HG02840 (cell line): Measurements from ENCODE around the gene SDK2.

Experiments used
- ATAC-seq: cut with Tn5 transposase; IDR thresholded peaks from one replicate; pipeline ENCODE4 v1.9.1; 2021; ENCODE audit warnings: mild to moderate bottlenecking, moderate library complexity, moderate number of reproducible peaks; ENCODE audit not compliant: unreplicated experiment, low FRiP score

Gene SDK2

GRCh38 chr17:73402466-73402865, 241.8 kb downstream of the SDK2 start:
- no peak for ATAC-seq

GRCh38 chr17:73401911-73402310, 242.3 kb downstream of the SDK2 start:
- no peak for ATAC-seq

- no peak for ATAC-seq
Observed at GRCh38 chr17:73400915-73401545, 243.2 kb downstream of the SDK2 start.

- no peak for ATAC-seq
Observed at GRCh38 chr17:73399056-73399455, 245.2 kb downstream of the SDK2 start.

GRCh38 chr17:73397856-73398540, 246.2 kb downstream of the SDK2 start:
- ATAC-seq: no peak

- no peak for ATAC-seq
Observed at GRCh38 chr17:73397278-73397826, 246.9 kb downstream of the SDK2 start.

- no peak for ATAC-seq
Observed at GRCh38 chr17:73396431-73397277, 247.6 kb downstream of the SDK2 start.

GRCh38 chr17:73394512-73395450, 249.5 kb downstream of the SDK2 start:
- ATAC-seq: no peak

- ATAC-seq: no peak
Observed at GRCh38 chr17:73393962-73394361, 250.3 kb downstream of the SDK2 start.

GRCh38 chr17:73393381-73393780, 250.9 kb downstream of the SDK2 start:
- ATAC-seq: no peak

- no peak for ATAC-seq
Observed at GRCh38 chr17:73391331-73392265, 252.6 kb downstream of the SDK2 start.

- ATAC-seq: no peak
Observed at GRCh38 chr17:73390851-73391250, 253.4 kb downstream of the SDK2 start.

- no peak for ATAC-seq
Observed at GRCh38 chr17:73390221-73390620, 254.0 kb downstream of the SDK2 start.

GRCh38 chr17:73389411-73389810, 254.8 kb downstream of the SDK2 start:
- ATAC-seq: no peak

- ATAC-seq: no peak
Observed at GRCh38 chr17:73388578-73388905, 255.7 kb downstream of the SDK2 start.

- ATAC-seq: no peak
Observed at GRCh38 chr17:73387746-73388577, 256.3 kb downstream of the SDK2 start.

- ATAC-seq: no peak
Observed at GRCh38 chr17:73386561-73386960, 257.7 kb downstream of the SDK2 start.

GRCh38 chr17:73384926-73385325, 259.3 kb downstream of the SDK2 start:
- no peak for ATAC-seq
